GM21619 (cell line): Measurements from ENCODE around the gene NAA10.

Source experiments
- ATAC-seq: cut with Tn5 transposase; IDR thresholded peaks from one replicate; pipeline ENCODE4 v1.9.1; 2021; ENCODE audit not compliant: unreplicated experiment

The NAA10 gene

DNA sequence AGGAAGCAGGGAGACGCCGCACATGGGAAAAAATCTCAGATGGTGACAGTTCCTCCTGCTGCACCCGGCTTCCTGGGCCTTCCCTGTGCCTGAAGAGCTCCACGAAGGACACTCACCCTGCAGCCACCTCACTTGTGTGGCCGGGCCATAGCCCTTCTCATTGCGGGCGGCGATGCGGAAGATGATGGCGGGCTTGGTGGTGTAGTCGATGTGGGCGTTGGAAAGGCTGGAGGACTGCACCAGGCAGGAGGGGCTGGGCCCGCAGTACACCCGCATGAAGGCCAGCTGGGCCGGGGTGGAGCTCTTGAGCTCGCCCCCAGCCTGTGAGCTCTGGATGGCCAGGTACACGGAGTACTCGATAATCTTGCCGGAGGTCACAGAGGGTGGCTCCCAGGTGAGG lies 15.3 kb upstream of the NAA10 start:
- no peak for ATAC-seq

DNA sequence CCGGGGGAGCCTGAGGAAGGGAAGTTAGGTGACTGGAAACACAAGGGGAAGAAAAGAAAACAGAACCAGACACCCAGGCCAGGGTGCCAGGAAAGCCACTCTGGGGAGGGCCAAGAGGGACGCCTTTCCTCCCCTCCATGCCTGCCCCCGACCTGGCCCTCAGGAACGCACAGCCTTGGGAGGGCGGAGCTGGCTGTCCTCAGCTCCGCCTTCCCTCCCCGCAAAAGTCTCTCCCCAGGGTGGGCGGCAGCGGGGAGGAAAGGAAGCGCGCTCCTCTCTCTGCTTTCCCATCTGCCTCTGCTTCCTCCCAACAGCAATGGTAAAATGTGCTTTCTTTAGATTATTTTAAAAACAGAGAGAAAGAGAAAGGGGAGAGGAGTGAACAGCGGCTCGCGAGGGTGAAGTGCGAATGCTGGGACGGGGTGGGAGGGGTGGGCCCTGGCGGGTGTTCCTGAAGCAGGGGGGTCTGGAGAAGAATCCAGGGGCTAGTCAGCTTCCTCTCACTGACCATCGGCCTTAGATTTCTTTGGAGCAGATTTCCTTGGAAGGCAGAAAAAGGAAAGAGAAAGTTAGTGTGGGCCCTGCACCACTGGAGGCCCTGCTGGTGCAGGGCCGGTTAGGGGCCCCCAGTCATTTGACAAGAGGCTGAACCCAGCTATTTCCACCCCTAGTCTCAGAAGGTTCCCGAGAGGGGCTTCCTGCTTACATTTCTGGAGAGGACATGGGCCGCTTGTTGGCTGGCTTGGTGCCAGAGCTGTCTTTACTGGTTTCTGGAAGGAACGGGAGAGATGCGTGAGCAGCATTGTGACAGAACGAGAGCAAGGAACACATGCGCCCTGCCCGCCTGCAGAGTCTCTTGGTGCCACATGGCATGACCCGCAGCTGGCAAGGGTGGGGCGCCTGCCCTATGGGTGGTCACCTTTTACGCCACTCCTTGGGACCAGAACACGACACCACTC lies 14.3 kb upstream of the NAA10 start:
- no peak for ATAC-seq

DNA sequence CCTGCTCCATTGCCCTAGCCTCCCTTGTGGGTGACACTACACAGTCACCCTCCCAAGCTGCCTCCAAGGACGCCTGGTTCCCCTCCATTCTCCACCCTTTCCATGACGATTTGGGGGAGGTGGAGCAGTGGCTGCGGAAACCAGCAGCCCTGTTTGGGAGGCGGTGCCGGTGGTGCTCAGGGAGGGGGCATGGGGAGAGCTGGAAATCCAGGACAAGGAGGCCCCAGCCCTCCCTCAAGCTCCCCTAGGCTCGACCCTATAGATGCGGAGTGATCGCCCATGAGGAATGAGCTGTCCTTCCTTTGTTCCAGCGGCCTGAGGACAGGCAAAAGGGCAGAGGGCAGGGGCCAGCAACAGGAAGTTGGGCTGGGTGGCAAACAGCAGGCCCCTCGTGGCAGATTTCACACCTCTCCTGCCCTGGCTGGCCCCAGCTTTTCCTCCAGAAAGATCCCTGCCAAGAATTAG lies 13.2 kb upstream of the NAA10 start:
- ATAC-seq = no peak

DNA sequence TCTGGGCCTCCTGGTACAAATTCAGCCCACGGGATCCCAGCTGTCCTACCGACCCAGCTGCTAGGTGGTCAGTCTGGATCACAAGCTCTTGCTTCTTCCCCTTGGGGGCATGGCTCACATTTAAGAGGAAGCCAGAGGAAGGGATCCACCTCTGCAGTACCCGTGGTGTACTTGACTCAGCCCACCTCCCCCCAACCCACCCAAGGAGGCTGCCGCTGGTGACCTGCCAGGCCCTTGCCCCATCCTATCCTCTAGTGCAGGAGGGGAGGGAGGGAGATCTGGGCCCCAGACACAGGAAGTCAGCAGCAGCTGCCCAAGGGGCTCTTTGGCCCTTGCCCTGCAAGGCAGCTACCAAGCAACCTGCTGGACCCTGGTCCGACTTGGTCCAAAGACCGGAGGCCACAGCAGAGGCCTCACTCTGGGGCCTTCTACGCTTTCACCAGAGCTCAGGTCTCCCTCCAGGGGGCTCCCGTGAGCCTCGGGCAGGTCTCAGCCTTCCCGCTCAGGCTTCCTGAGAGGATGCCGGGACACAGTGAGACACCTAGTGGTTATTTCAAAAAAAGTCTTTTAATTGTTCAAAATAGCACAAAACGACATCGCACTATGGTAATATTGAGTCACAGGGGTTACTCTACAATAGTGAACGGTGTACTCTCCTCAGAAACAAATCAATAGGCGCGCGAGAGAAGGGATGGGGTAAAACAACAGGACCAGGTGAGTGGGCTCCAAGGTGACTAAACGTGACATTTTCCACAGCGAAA lies 12.4 kb upstream of the NAA10 start:
- ATAC-seq = peak; percentile 86

DNA sequence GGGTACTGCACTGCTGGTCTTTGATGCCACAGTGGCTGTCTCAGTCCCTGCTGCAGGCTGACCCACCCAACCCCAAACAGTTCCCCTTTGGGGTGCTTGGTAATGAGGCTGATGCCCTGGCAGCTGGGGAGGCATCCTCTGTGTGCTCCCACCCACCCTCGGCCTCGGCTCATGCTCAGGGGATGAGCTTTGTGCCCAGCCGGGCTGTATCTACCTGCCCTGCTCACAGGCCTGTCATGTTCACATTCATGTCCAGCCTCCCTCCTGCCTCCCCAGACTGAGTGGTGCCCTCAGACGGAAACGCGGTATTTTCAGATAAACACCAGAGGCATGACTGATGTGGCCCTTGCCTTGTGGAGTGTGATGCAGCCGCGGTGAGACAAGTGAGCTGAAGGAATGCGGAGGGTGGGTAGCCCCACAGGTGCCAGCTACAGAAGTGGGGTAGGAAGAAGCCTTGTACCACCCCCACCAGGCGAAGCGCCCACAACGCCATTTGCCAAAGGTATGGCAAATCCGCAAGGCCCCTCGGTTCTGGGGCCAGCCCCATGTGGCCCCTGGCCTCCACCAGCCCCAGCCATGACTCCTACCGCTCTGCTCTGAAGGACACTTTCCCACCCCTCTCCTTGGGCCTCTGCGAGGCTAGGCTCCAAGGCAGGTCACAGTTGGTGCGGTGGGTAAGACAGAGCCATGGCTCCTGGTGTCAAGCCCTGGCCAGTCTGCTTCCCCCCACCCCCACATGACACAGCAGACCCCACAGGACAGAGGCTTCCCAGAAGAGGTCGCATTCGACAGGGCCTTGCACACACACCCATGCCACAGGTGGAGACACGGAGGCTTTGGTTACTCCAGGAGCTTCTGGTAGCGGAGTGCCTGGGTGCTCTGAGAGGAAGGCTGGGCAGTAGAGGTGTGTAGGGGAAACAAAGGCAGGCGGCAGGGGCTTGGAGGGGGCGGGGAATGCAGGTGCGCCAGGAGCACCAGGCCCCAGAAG lies 11.4 kb upstream of the NAA10 start:
- no peak for ATAC-seq

DNA sequence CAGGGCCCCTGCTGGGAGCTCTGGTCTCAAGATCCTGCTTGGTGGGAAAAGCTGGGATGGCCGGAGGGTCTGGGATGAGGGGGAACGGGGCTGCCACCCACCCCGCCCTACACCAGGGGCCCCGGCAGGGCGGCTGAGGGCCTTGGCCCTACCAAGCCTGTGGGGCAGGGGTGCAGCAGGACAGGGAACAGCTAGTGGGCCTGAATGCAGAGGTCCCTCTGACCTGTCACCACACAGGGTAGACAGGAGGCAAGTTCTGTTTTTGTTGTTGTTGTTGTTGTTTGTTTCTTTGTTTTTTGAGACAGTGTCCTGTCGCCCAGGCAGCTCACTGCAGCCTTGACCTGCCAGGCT lies 9.9 kb upstream of the NAA10 start:
- no peak for ATAC-seq

DNA sequence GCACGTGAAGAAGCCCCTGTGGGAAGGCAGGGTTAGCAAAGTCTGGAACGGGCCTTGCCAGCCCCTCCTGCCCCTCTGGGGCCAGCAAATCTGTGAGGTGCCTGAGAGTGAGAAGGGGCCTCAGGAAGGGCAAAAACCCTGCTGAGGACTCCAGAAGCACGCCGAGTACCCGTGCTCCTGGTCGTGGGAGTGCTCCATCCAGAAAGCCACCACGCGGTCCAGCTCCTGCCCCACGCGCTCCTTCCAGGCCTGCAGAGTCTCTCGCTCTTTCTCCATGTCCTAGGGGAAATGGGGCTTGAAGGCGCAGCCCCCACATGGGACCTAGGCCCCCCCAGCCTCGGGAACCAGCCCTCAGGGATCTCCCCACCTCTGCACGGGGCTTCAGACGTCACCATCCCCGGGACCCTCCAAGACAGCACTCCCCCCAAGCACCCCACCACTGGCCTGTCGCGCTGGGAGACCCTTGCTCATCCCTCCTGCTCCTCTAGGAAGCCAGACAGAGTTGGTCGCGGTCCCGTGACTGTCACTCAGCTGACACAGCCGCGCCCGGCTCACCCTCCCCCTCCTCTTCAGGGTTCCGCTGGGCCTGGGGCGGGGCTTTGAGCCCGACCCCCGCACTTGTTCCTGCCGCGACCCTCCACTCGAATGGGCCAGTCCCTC lies 9.4 kb upstream of the NAA10 start, which contains the start of gene RENBP:
Gene RENBP (minus strand): TSS at position 504 of the 660 bp plus-strand sequence. CDS start 33 bp downstream, at position 471.
- no peak for ATAC-seq

DNA sequence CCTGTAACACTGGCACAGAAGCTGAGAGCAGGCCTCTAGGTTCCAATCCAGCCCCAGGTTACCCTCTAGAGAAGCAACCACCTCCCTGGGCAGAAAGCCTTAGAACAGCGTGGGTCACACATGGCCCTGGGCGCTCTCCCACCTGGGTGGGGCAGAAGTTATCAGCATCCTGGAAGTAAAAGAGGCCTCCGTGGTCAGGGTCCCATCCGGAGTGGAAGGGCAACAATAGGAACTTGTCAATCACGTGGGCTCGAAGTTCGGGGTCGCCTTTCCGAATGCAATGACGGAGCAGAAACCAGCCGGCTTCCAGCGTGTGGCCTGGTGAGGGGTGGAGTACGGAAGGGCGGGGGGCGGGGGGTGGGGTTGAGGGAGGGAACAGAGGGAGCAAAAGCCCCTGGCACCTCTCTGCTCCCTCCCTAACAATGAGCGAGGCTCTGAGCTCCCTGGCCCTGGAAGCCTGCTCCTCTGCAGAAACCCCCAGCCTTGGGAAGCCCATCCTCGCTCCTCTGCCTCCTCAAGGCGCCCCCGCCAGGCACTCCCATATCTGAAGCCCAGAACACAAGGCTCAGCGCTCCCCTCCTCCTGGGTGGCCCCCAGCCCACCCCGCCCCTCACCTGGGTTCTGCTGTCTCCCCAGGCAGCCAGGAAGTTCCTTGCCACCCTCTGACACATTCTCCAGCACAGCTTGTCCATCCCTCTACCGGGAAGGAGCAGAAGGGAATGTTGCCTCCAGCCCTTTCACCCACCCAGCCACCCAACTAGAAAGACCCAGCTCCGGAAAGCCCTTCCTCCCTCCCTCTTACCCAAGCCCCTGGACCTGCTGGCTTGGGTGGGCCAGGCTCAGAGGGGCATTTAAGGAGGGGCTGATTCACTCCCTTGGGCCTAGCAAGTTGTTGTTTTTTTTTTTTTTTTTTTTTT lies 6.8 kb upstream of the NAA10 start:
- ATAC-seq = no peak

DNA sequence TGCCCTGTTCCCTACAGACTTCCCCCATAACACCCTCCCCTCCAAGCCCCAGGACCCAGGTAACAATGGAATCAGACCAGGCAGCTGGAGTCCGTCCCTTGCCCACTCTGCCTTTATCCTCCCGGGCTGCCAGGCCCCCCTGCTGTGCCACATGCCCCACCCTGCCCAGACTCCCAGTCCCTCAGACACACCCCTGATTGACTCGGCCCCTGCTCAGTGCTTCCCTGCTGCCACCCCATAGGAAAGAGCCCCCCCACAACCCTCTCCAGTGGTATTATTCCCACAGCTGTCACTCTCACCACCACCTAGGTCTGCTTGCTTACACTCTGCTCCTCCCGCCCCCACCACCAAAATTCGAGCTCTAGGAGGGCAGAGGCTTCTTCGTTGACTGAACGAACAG lies 4.7 kb upstream of the NAA10 start:
- ATAC-seq = no peak

DNA sequence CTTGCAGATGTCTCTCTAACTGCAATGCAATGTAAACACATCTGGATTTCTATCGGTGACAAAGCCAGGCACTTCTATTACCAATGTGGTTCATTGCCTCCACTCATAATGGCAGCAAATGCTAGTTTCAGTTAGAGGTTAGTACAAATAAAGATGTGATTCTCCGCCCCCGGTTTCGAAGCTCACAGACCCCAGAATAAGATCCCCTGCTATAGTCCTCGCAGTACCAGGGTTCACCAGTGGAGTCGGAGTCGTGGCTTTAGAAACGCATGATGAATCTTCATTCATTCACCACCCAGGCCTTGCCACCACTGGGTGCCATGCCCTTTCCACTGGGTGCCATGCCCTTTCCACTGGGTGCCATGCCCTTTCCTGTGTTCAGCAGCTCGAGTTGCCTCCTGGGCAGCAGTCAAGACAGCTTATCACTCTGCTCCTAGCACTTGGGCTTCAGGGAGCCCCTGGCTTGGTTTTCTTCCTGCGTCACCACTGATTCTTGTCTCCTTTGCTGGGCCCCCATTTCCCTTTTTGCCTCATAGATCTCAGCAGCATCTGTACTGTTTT lies 3.5 kb upstream of the NAA10 start:
- ATAC-seq = no peak

DNA sequence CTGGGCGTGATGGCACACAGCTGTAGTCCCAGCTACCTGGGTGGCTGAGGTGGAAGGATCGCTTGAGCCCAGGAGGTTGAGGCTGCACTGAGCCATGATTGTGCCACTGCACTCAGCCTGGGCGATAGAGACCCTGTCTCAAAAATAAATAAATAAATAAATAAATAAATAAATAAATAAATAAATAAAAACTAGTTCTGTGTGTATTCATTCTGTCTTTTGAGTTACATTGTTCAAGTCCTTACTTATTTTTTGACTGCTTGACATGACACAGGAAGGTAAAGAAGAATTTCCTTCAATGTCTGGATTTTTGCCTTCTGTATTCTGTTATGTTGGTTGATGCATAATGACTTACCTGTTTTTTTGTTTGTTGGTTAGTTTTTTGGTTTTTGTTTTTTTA lies 2.2 kb upstream of the NAA10 start:
- no peak for ATAC-seq

DNA sequence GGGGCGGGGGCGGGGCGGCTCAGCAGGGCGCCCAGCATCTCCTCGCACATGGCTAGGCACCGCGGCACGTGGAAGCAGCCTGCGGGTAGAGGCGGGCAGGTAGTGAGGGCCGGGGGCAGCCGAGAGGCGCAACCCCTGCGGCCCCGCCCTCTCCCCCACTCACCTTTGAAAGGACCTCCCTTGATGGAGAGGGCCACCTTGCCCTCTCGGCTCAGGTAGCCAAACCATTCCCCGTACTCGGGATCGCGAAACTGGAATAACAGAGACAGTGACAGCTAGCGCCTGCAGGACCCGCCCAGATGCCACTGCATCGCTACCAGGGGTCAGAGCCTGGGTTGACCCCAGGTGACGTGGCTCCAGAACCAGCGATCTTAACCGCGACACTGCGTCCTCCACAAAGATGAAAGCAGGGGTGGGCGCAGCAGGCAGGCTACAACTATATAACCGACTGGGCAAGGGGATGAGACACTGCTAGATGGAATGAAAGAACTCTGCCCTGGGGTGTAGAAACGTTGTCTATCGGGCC lies 552 bp upstream of the NAA10 start:
- peak; percentile 20 for ATAC-seq

DNA sequence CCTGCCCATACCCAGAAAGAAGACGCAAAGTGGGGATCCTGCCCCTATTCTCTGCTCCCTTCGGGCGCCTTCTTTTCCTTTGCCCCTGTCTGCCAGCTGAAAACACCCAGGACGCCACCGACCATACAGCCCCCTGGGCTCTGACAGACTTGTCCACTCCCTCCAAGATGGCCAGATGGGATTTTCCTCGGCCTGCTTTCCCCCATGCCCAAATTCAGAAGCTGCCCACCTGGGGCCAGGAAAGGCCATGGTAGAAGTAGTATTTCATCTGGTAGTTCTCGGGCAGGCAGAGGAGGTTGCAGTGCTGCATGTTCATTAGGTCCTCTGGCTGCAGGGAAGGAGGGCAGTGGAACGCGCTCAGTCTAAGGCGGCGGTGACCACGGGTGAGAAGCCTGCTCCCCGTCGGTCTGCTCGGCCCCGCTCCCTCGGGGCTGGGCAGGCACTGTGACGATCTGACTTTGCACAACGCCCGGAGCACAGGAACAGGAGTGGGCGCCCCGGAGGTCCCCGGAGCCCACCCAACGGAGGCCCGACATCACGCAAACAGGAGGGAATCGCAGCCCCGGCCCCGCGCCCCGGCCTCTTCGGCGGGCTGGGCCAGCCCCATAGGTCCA lies 582 bp downstream of the NAA10 start:
- ATAC-seq = peak; percentile 9

DNA sequence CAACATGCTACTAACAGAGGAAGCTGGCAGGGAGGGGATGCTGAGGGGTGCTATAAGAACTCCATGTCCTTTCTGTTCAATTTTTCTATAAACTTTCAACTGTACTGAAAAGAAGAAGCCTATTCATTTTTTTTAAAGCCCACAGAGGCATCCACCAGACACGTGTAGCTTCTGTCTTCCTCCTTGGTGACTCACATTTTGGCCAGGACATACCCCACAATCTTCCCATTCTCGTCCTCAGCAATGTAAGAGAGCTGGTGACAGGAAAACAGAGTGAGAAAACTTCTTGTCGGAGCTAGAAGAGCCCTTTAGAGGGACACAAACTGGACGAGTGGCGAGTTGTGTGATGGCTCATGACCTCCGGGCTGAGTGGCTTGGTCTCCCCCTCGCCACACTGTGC lies 1.1 kb downstream of the NAA10 start:
- no peak for ATAC-seq

DNA sequence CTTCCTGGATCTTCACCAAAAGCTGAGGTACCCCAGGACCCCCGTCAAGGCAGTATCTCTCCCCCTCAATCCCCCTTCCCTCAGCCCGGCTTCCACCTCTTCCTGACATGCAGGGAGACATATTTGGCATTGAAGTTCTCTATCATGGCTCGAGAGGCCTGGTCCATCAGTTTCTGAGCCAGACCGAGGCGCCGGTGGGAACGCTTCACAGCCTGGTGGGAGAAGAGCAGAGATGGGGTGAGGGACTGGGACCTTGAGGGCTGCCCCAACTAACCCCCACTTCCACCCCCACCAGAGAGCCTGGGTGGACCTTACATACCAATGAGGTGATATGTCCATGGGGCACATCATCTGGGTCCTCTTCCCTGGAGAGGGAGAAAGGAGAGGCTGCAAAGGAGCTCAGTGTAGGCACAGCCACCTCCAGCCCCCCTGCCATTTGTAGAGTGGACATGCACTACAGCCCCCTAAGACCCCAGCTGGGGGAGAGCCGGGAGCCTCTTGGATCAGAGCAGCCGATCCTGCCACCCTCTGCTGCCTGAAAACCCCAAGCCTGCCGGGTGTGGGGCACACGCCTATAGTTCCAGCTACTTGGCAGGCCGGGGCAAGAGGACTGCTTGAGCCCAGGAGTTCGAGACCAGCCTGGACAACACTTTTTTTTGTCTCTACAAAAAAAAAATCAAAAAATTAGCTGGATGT lies 2.5 kb downstream of the NAA10 start:
- no peak for ATAC-seq

DNA sequence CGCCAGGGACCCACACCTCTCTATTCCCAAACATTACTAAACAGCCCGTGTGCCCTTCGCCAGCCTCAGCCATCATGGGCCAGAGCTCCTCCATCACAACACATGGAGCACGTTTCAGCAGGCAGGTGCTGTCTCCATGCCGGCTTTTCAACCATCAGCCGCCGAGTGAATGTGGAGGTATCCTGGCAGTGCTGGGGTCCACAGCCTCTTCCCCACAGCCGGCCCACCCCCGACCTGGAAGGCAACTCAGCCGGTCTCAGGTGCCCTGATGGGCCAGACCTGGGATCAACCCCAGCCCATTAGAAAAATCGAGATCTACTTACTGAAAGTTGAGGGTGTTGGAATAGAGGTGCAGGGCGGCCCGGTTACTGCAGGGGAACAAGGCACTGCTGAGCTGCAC lies 3.1 kb downstream of the NAA10 start:
- no peak for ATAC-seq

DNA sequence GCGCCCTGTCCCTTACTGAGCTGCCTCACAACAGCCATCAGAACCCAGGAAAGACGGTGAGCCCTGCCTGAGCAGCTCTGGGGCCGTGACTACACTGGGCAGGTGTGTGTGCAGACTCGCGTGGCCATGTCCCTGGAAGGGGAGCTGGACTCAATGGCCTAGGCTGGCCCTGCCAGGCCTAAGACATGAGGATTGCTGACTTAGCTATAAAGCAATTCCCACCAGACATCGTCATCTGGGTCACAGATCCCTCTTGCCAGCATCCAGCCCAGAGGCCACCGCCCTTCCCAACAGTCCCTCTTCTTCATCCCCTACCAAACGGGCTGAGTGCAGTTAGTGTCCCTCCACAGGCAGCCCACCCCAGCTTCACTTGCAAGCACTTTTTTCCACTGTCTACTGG lies 3.7 kb downstream of the NAA10 start:
- no peak for ATAC-seq
